ENCODE measurements around the gene BRF1. TPM values are rescaled to one million over a fixed set of nuclear protein-coding genes. Genes with fewer than 3 reads are reported as not detected.

The BRF1 gene
- total RNA-seq, 4 donors from 2014 or later: 44.5 to 99.6 (median 56.2) TPM

DNA sequence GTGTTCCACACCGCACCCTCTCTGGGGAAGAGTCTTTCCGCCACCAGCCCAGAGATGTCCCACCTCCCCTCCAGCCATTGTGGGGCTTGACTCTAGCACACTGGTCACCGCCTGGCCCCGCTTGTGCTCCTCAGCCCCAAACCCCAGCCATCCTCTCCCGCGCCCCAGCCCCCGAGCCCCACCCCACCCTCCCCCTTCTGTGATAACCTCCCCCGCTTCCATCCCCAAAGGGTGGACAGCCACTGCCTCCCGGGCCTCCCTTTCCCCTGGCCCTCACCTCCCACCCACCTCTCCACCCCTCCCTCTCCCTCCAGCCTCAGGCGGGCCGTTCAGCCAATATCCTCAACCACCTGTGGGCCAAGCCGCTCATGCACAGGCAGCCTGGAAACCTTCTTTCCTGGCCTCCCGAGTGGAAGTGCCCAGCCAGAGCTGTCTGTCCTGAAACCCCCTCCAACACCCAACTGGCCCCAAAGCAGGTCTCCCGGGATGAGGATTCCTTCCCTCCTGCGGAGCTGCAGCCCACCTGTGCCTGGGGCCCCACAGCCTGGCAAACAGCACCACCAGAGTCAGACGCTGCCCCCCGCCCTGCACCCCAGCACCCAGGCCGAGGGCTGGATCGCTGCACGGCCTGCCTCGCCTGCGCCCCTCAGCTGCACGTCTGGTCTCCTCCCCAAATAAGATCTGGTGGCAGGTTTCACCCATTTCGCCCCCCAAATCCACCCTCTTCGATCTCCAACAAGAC lies 92.6 kb downstream of the BRF1 start:
- Histone ChIP-seq H3K27ac (no peak overlapping the region), H3K27me3 (no peaks in the 10 kb centered on the region), H3K4me1 (peaks cover 21 to 38% of the 10 kb centered on the region in 2 donors), H3K4me3 (replicated peaks in 1 of 3) (no peak overlapping the region), H3K9me3 (no peaks in the 10 kb centered on the region), H3K36me3 (peaks cover 14 to 16% of the 10 kb centered on the region in 2 donors)
- TF ChIP-seq, protein P1, sequence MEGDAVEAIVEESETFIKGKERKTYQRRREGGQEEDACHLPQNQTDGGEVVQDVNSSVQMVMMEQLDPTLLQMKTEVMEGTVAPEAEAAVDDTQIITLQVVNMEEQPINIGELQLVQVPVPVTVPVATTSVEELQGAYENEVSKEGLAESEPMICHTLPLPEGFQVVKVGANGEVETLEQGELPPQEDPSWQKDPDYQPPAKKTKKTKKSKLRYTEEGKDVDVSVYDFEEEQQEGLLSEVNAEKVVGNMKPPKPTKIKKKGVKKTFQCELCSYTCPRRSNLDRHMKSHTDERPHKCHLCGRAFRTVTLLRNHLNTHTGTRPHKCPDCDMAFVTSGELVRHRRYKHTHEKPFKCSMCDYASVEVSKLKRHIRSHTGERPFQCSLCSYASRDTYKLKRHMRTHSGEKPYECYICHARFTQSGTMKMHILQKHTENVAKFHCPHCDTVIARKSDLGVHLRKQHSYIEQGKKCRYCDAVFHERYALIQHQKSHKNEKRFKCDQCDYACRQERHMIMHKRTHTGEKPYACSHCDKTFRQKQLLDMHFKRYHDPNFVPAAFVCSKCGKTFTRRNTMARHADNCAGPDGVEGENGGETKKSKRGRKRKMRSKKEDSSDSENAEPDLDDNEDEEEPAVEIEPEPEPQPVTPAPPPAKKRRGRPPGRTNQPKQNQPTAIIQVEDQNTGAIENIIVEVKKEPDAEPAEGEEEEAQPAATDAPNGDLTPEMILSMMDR (IDR thresholded peaks at IDR 0.05): no peak
- no peak for TF ChIP-seq POLR2A (IDR thresholded peaks at IDR 0.05)
- intact Hi-C loops (cut with DNase I): no loop called here
- 93 to 95% methylated on average over 20 to 25 of the region's 25 CpGs for WGBS, 2 donors
- DNase-seq: no peak

DNA sequence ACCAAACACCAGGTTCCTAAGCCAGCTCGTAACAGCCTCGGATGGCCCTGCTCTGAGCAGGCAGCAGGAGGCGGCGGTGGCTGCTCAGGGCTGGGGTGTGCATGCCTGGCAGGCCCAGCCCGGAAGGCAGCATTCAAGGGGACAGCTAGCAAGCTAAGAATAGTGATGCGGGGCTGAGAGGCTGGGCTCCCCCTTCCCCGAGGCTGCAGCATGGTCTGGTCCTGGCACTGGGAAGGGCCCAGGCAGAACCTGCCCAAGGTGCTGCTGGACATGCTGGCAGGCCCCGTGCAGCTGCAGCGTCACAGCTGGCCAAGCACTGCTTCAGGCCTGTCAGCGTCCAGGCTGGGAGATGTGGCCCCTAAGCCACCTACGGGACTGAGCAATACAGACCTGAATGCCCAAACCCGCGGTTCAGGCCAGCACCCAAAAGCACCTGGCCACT lies 93.3 kb downstream of the BRF1 start:
- TF ChIP-seq, protein P1 (IDR thresholded peaks at IDR 0.05): no peak
- no peak for TF ChIP-seq POLR2A (IDR thresholded peaks at IDR 0.05)
- intact Hi-C loops (cut with DNase I): no loop called here
- 81% methylated on average over 7 of the region's 13 CpGs; no CpG with 5 or more reads in 1 of the 2 donors for WGBS, 2 donors

DNA sequence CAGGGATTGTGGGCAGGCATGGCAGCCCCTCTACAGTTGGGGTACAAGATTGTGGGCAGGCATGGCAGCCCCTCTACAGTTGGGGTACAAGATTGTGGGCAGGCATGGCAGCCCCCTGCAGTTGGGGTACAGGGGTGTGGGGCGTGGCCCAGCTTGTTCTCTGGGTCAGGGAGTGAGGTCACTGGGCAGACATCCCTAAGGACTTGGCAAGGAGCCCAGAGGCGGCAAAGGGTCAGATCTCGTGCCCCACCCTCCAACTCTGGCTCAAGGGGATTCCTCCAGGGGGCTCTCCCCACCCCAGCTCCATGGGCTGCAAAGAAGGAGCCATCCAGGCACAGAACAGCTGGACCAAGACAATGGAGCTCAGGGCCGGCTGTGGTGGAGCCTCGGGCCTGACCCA lies 93.9 kb downstream of the BRF1 start:
- 45 to 50% methylated on average over 2 of the region's 5 CpGs for WGBS, 2 donors
- no peak for TF ChIP-seq POLR2A (IDR thresholded peaks at IDR 0.05)
- TF ChIP-seq, protein P1 (IDR thresholded peaks at IDR 0.05): no peak
- intact Hi-C loops (cut with DNase I): no loop called here

More for the DNA sequence above, 93.3 kb downstream of the BRF1 start:
- Histone ChIP-seq H3K9me3 (no peaks in the 10 kb centered on the region), H3K27me3 (no peaks in the 10 kb centered on the region), H3K4me1 (peaks cover 22 to 40% of the 10 kb centered on the region in 2 donors), H3K27ac (no peak overlapping the region), H3K36me3 (peaks cover 14 to 16% of the 10 kb centered on the region in 2 donors), H3K4me3 (replicated peaks in 1 of 3) (no peak overlapping the region)
- DNase-seq: no peak

DNA sequence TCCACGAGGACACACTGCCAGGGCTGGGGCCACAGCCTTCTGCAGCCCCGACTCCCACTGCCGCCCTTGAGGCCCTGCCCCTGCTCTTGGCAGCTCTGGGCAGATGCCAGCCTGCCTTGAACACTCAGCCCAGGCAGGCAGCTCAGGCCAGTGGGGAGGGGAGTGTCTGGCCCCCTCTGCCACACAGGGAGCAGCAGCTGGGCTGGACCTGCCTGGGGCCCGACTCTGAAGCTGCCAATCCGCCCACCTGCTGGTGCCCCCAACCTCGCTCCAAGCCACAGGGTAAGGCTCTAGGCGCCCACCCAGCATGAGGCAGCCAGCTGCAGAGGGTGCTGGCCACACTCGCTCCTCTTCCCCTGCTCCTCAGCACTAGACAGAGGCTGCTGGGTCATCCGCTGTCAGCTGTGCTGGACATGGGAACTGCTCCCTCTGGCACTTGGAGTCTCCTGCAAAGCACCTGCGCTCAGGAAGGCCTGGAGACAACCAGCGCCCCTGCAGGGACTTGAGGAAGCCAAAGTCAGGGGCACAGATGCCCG lies 95.1 kb downstream of the BRF1 start:
- Histone ChIP-seq H3K9me3 (no peaks in the 10 kb centered on the region), H3K27ac (peak overlapping the region in 2 of 3 donors; percentile 60 to 72), H3K4me3 (replicated peaks in 1 of 3) (no peak overlapping the region), H3K4me1 (peaks cover 22 to 45% of the 10 kb centered on the region in 2 donors), H3K27me3 (no peaks in the 10 kb centered on the region), H3K36me3 (peaks cover 13 to 14% of the 10 kb centered on the region in 2 donors)
- TF ChIP-seq, protein P1 (IDR thresholded peaks at IDR 0.05): no peak
- no peak for TF ChIP-seq POLR2A (IDR thresholded peaks at IDR 0.05)
- WGBS, 2 donors: 28 to 50% methylated on average over 2 to 5 of the region's 12 CpGs
- DNase-seq: peak; percentile 65 to 76
- intact Hi-C loops (cut with DNase I): no loop called here

More for the DNA sequence above, 93.9 kb downstream of the BRF1 start:
- no peak for DNase-seq
- Histone ChIP-seq H3K9me3 (no peaks in the 10 kb centered on the region), H3K4me3 (replicated peaks in 1 of 3) (no peak overlapping the region), H3K36me3 (peaks cover 14 to 16% of the 10 kb centered on the region in 2 donors), H3K4me1 (peaks cover 22 to 41% of the 10 kb centered on the region in 2 donors), H3K27me3 (no peaks in the 10 kb centered on the region), H3K27ac (no peak overlapping the region)

Measured in thyroid gland (tissue), 4 donors.